Colon (tissue), 2 donors: ENCODE measurements around the gene GPBP1L1.
"Not testable (repeated sequence)": the region's sequence is repeated elsewhere in the genome, so short reads cannot be mapped to it uniquely, and the experiment has no call there.

Source experiments
- FAIRE-seq: peaks from 2 replicates; lab custom pipeline; 2012; peaks lifted over from hg19 to GRCh38; lab: Jason Lieb, UNC
- donor health status: control.
- donor health status: control.

Gene GPBP1L1

GRCh38 chr1:45640293-45640692 lies 46.0 kb downstream of the GPBP1L1 start:
- FAIRE-seq: no peak

GRCh38 chr1:45635211-45635610 lies 51.1 kb downstream of the GPBP1L1 start:
- FAIRE-seq: no peak

- no peak for FAIRE-seq
Measured at GRCh38 chr1:45630429-45630828, 55.9 kb downstream of the GPBP1L1 start.

- FAIRE-seq: no peak
Measured at GRCh38 chr1:45629035-45629434, 57.3 kb downstream of the GPBP1L1 start.

- no peak for FAIRE-seq
Measured at GRCh38 chr1:45623972-45624371, 62.4 kb downstream of the GPBP1L1 start, which contains the start of gene CCDC17. CCDC17 (minus strand) TSS chr1:45624054; CDS start chr1:45623909, 145 bp downstream.

- FAIRE-seq: no peak
Measured at GRCh38 chr1:45622524-45623394, 63.6 kb downstream of the GPBP1L1 start.

- FAIRE-seq: no peak
Measured at GRCh38 chr1:45621895-45622523, 64.3 kb downstream of the GPBP1L1 start.

GRCh38 chr1:45621501-45621836 lies 64.9 kb downstream of the GPBP1L1 start:
- no peak for FAIRE-seq

GRCh38 chr1:45620588-45621500 lies 65.5 kb downstream of the GPBP1L1 start:
- no peak for FAIRE-seq

GRCh38 chr1:45619149-45619921 lies 67.0 kb downstream of the GPBP1L1 start:
- no peak for FAIRE-seq

GRCh38 chr1:45617618-45618017 lies 68.7 kb downstream of the GPBP1L1 start:
- no peak for FAIRE-seq

GRCh38 chr1:45615885-45616284 lies 70.4 kb downstream of the GPBP1L1 start:
- FAIRE-seq: no peak

- no peak for FAIRE-seq
Measured at GRCh38 chr1:45612941-45613579, 73.3 kb downstream of the GPBP1L1 start.

- no peak for FAIRE-seq
Measured at GRCh38 chr1:45610589-45611226, 75.6 kb downstream of the GPBP1L1 start.

GRCh38 chr1:45608175-45609156 lies 77.9 kb downstream of the GPBP1L1 start:
- no peak for FAIRE-seq

- no peak for FAIRE-seq
Measured at GRCh38 chr1:45607404-45608074, 78.8 kb downstream of the GPBP1L1 start.

GRCh38 chr1:45604239-45604638 lies 82.1 kb downstream of the GPBP1L1 start:
- no peak for FAIRE-seq

- FAIRE-seq: not testable (repeated sequence)
Measured at GRCh38 chr1:45596765-45597164, 89.6 kb downstream of the GPBP1L1 start.

GRCh38 chr1:45594412-45594811 lies 91.9 kb downstream of the GPBP1L1 start:
- FAIRE-seq: no peak
